ENCODE measurements around the gene PXDN.
"Not testable (repeated sequence)": the region's sequence is repeated elsewhere in the genome, so short reads cannot be mapped to it uniquely, and the experiment has no call there.

The PXDN gene

GRCh38 chr2:1621976-1622375 lies 122.3 kb downstream of the PXDN start:
- POLR2A ChIA-PET; CTCF ChIA-PET; H3K4me3 ChIP-seq (ENCODE audit: low read depth, low read length); H3K9me3 ChIP-seq (ENCODE audit: control insufficient read depth, insufficient read depth, low read depth, low read length); H3K4me1 ChIP-seq (ENCODE audit: control insufficient read depth, insufficient read depth, low read length); H3K36me3 ChIP-seq (ENCODE audit: control insufficient read depth in 2 of 2, insufficient read depth in 1 of 2, low read length in 2 of 2); H3K27ac ChIP-seq (ENCODE audit: extremely low read depth, low read depth, low read length): not testable (repeated sequence)

DNA sequence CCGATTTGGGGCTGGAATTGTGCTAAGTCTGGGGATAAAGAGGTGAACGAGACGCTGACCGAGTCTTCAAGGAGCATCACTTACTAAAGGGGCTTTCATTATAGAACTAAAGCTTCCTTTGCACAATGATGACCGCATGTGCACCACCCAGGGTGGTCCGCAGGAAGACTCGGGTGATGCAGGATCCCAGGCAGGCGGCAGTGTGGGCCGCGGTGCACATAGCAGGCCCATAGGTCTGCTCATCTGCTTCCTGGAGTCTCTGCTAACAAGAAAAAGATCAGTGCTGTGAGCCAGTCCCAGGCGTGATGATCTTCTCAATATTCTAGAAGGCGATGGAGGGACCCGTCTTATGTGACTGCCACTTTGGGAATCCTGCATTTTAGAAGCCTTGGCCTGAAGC lies 122.8 kb downstream of the PXDN start:
- Histone ChIP-seq H3K4me1 (ENCODE audit: control insufficient read depth, insufficient read depth, low read length) (no peaks in the 10 kb centered on the region), H3K27ac (ENCODE audit: extremely low read depth, low read depth, low read length) (no peak overlapping the region), H3K36me3 (ENCODE audit: control insufficient read depth in 2 of 2, insufficient read depth in 1 of 2, low read length in 2 of 2) (no peaks in the 10 kb centered on the region), H3K9me3 (ENCODE audit: control insufficient read depth, insufficient read depth, low read depth, low read length) (no peaks in the 10 kb centered on the region), H3K4me3 (ENCODE audit: low read depth, low read length) (no peak overlapping the region)
- POLR2A ChIA-PET, result no interaction called here
- TF ChIP-seq, protein P1, sequence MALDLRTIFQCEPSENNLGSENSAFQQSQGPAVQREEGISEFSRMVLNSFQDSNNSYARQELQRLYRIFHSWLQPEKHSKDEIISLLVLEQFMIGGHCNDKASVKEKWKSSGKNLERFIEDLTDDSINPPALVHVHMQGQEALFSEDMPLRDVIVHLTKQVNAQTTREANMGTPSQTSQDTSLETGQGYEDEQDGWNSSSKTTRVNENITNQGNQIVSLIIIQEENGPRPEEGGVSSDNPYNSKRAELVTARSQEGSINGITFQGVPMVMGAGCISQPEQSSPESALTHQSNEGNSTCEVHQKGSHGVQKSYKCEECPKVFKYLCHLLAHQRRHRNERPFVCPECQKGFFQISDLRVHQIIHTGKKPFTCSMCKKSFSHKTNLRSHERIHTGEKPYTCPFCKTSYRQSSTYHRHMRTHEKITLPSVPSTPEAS (tag by site-specific recombination; IDR thresholded peaks at IDR 0.05), result no peak
- TF ChIP-seq GLIS1 (tag by site-specific recombination; IDR thresholded peaks at IDR 0.05) (no peak), ZNF792 (tag by site-specific recombination; IDR thresholded peaks at IDR 0.05) (no peak), ZNF248 (tag by site-specific recombination; IDR thresholded peaks at IDR 0.05) (no peak), KLF1 (tag by site-specific recombination; IDR thresholded peaks at IDR 0.05) (no peak), MYNN (tag by site-specific recombination; IDR thresholded peaks at IDR 0.05; ENCODE audit: borderline replicate concordance) (no peak), ZNF26 (tag by site-specific recombination; IDR thresholded peaks at IDR 0.05) (no peak), WT1 (tag by site-specific recombination; IDR thresholded peaks at IDR 0.05) (no peak), ZNF423 (tag by site-specific recombination; IDR thresholded peaks at IDR 0.05) (no peak)
- TF ChIP-seq, protein P2, sequence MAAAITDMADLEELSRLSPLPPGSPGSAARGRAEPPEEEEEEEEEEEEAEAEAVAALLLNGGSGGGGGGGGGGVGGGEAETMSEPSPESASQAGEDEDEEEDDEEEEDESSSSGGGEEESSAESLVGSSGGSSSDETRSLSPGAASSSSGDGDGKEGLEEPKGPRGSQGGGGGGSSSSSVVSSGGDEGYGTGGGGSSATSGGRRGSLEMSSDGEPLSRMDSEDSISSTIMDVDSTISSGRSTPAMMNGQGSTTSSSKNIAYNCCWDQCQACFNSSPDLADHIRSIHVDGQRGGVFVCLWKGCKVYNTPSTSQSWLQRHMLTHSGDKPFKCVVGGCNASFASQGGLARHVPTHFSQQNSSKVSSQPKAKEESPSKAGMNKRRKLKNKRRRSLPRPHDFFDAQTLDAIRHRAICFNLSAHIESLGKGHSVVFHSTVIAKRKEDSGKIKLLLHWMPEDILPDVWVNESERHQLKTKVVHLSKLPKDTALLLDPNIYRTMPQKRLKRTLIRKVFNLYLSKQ (tag by site-specific recombination; IDR thresholded peaks at IDR 0.05; ENCODE audit: borderline replicate concordance), result no peak
- TF ChIP-seq, protein P3, sequence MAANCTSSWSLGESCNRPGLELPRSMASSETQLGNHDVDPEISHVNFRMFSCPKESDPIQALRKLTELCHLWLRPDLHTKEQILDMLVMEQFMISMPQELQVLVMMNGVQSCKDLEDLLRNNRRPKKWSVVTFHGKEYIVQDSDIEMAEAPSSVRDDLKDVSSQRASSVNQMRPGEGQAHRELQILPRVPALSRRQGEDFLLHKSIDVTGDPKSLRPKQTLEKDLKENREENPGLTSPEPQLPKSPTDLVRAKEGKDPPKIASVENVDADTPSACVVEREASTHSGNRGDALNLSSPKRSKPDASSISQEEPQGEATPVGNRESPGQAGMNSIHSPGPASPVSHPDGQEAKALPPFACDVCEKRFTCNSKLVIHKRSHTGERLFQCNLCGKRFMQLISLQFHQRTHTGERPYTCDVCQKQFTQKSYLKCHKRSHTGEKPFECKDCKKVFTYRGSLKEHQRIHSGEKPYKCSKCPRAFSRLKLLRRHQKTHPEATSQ (tag by site-specific recombination; IDR thresholded peaks at IDR 0.05), result no peak
- CTCF ChIA-PET, result interaction anchor here (1.0 kb wide), 2 partner anchors 12 to 129 kb away, joined by 3 read pairs; no protein-coding TSS in a partner anchor

- Histone ChIP-seq H3K27ac (ENCODE audit: extremely low read depth, low read depth, low read length) (no peak overlapping the region), H3K4me1 (ENCODE audit: control insufficient read depth, insufficient read depth, low read length) (no peaks in the 10 kb centered on the region), H3K9me3 (ENCODE audit: control insufficient read depth, insufficient read depth, low read depth, low read length) (no peaks in the 10 kb centered on the region), H3K36me3 (ENCODE audit: control insufficient read depth in 2 of 2, insufficient read depth in 1 of 2, low read length in 2 of 2) (no peaks in the 10 kb centered on the region), H3K4me3 (ENCODE audit: low read depth, low read length) (no peak overlapping the region)
- POLR2A ChIA-PET, result no interaction called here
- CTCF ChIA-PET, result interaction anchor here (1.0 kb wide), 2 partner anchors 13 to 130 kb away, joined by 3 read pairs; no protein-coding TSS in a partner anchor
- TF ChIP-seq HOXC10 (CRISPR knock-in tag; IDR thresholded peaks at IDR 0.05) (no peak), SP2 (tag by site-specific recombination; IDR thresholded peaks at IDR 0.05) (no peak), ZNF175 (tag by site-specific recombination; IDR thresholded peaks at IDR 0.05) (no peak), ZSCAN30 (tag by site-specific recombination; IDR thresholded peaks at IDR 0.05) (no peak), ZNF311 (tag by site-specific recombination; IDR thresholded peaks at IDR 0.05; ENCODE audit: borderline replicate concordance) (no peak), ZNF302 (tag by site-specific recombination; IDR thresholded peaks at IDR 0.05; ENCODE audit: low read depth) (no peak)
- TF ChIP-seq, protein P4, sequence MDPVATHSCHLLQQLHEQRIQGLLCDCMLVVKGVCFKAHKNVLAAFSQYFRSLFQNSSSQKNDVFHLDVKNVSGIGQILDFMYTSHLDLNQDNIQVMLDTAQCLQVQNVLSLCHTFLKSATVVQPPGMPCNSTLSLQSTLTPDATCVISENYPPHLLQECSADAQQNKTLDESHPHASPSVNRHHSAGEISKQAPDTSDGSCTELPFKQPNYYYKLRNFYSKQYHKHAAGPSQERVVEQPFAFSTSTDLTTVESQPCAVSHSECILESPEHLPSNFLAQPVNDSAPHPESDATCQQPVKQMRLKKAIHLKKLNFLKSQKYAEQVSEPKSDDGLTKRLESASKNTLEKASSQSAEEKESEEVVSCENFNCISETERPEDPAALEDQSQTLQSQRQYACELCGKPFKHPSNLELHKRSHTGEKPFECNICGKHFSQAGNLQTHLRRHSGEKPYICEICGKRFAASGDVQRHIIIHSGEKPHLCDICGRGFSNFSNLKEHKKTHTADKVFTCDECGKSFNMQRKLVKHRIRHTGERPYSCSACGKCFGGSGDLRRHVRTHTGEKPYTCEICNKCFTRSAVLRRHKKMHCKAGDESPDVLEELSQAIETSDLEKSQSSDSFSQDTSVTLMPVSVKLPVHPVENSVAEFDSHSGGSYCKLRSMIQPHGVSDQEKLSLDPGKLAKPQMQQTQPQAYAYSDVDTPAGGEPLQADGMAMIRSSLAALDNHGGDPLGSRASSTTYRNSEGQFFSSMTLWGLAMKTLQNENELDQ (tag by site-specific recombination; IDR thresholded peaks at IDR 0.05; ENCODE audit: low read depth), result no peak
- TF ChIP-seq, protein P5, sequence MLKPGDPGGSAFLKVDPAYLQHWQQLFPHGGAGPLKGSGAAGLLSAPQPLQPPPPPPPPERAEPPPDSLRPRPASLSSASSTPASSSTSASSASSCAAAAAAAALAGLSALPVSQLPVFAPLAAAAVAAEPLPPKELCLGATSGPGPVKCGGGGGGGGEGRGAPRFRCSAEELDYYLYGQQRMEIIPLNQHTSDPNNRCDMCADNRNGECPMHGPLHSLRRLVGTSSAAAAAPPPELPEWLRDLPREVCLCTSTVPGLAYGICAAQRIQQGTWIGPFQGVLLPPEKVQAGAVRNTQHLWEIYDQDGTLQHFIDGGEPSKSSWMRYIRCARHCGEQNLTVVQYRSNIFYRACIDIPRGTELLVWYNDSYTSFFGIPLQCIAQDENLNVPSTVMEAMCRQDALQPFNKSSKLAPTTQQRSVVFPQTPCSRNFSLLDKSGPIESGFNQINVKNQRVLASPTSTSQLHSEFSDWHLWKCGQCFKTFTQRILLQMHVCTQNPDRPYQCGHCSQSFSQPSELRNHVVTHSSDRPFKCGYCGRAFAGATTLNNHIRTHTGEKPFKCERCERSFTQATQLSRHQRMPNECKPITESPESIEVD (tag by site-specific recombination; IDR thresholded peaks at IDR 0.05), result no peak
- TF ChIP-seq, protein P1 (tag by site-specific recombination; IDR thresholded peaks at IDR 0.05), result no peak
Measured at GRCh38 chr2:1621041-1621440, 123.3 kb downstream of the PXDN start.

Measured in HEK293 (cell line).